Stimulated activated naive CD8-positive, alpha-beta T cell treated with anti-CD3 and anti-CD28 coated beads, Interleukin-15, Interleukin-2, amounts not matched to agents 100 U/mL and 50 U/mL, for 24 hours (primary cell): Measurements from ENCODE around the gene FHIP2A.
"Not testable (repeated sequence)": the region's sequence is repeated elsewhere in the genome, so short reads cannot be mapped to it uniquely, and the experiment has no call there.

ENCODE experiments used
- ATAC-seq: fragments of 150-1000 bp; cut with Tn5 transposase; one replicate; pipeline ENCODE4 v1.10.0; 2021
- DNase-seq: peaks from one replicate; pipeline ENCODE4 v3.0.0; 2021

Gene FHIP2A

GRCh38 chr10:114821293-114821914 lies at the start of gene FHIP2A:
TSS of gene FHIP2A (plus strand) at chr10:114821780. CDS start at chr10:114822079, 299 bp downstream.
- peak; percentile 93 for ATAC-seq

GRCh38 chr10:114772496-114773196 lies 48.9 kb upstream of the FHIP2A start:
- no peak for ATAC-seq
- no peak for DNase-seq

More at GRCh38 chr10:114821293-114821914, at the start of gene FHIP2A:
- peak; percentile 91 for DNase-seq

DNA sequence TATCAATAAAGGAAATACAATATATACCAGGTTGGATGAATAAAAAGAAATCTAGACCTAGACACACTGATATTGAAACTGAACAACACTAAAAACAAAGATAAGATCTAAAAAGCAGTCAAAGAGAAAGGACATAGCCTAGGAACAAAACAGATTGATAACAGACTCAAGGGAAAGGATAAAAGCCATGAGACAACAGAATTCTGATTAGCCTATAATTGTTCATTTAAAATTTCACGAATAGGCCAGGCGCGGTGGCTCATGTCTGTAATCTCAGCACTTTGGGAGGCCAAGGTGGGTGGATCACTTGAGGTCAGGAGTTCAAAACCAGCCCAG lies 48.4 kb upstream of the FHIP2A start:
- ATAC-seq (no peak), DNase-seq (no peak)

DNA sequence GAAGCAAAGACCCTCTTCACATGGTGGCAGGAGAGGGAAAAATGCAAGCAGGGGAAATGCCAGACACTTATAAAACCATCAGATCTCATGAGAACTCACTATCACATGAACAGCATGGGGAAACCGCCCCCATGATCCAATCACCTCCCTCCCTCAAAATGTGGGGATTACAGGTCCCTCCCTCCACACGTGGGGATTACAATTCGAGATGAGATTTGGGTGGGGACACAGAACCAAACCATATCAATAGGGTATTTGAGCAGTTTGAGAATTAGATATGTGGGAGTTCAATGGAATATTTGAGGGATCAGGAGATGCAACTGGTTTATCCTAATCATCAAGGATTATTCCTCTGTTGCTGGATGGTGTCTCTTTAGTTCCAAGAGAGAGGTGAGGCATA lies 46.5 kb upstream of the FHIP2A start:
- ATAC-seq: not testable (repeated sequence)

DNA sequence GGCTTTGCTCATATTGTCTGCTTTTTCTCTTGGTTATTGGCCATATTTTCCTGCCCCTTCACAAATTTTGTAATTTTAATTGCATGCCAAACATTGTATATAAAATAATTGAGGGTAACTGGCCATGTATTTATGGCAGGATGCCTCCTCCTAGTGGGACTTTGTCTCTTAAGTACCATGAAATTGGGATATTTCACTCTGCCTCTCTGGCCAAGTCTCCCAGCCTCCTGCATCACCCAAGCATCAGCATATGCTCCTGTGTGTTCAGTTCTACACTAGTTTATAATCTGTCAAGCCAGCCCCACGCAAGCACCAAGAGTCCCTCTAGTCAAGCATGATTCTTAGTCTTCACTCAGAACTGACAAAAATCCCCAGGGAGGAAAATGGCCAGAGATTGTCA lies 44.2 kb upstream of the FHIP2A start:
- ATAC-seq (no peak), DNase-seq (no peak)

More for the DNA sequence above, 46.5 kb upstream of the FHIP2A start:
- DNase-seq: not testable (repeated sequence)

- ATAC-seq (no peak), DNase-seq (no peak)
These were observed 41.6 kb upstream of the FHIP2A start for GRCh38 chr10:114779803-114780576.

DNA sequence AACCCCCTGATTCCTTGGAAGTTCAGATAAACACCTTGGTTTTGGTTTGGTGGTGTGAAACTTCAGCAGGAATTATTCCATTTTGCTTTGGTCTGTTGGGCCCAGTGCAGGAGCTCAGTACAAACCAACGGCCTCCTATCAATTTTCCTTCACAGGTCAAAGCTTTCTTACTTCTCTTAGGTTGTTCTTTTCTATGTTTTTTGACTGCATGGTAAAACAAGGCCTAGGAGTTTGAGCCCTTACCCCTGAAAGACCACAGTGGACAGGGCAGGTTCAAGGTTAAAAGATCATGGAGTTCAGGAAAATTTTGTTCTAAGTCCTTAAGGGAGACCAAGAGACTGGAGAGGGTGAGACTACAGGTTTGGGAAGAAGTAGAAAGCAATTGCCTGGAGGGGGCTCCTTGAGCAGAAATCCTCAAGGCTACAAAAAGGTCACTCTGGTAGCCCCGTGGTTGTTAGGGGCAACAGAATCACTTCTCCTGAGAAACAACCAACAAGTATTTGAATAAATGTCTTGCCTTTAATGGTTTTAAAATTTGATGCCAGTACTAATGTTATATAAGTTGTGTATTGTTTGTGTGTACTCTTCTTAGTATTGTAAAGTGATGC lies 40.9 kb upstream of the FHIP2A start:
- ATAC-seq (no peak), DNase-seq (no peak)

DNA sequence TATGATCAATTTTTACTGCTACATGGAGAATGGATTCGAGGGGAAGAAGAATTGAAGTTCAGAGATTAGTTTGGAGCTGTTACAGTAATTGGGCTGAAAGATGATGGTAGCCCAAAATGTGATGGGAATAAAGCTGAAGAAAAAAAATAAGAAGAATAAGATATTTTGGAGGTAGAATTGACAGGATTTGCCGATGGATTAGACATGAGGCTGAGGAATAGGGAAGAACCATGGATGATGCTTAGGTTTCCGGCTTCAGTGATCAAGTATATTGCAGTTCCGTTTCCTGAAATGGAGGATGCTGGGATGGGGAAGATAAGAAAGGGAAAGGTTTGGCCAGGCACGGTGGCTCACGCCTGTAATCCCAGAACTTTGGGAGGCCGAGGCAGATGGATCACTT lies 38.9 kb upstream of the FHIP2A start:
- DNase-seq: no peak
- ATAC-seq: no peak

DNA sequence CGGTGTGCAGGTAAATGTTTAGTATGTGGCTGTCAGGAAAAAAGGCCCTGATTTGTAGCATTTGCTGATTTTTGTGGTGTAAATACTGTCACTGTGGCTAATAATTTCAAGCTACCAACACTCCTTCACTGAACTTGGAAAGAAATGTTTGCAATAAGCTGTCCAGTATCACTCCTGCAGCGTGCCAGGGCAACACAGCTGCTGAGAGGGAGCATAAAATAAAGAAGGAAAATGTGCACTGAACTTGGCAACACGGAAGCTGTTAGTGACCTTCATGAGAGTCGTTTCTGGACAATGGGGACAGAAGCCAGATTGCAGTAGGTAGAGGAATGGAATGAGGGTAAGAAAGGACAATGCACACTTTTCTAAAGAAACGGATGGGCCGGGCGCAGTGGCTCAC lies 37.9 kb upstream of the FHIP2A start:
- ATAC-seq (no peak), DNase-seq (no peak)

DNA sequence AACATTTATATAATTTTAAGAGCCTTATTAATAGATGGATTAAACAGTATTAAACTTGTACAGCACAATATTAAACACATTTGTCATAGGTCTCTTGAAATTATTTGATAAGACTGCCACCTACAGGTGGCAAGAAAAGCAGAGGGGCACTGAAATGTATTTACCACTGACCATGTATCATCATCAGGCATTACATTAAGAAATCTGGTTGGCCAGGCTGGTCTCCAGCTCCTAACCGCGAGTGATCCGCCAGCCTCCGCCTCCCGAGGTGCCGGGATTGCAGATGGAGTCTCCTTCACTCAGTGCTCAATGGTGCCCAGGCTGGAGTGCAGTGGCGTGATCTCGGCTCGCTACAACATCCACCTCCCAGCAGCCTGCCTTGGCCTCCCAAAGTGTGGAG lies 35.1 kb upstream of the FHIP2A start:
- DNase-seq: not testable (repeated sequence)
- peak; percentile 40 for ATAC-seq

GRCh38 chr10:114787131-114787530 lies 34.4 kb upstream of the FHIP2A start:
- ATAC-seq, DNase-seq: not testable (repeated sequence)

- no peak for DNase-seq
These were observed 29.8 kb upstream of the FHIP2A start for GRCh38 chr10:114791768-114792167.

GRCh38 chr10:114795039-114795438 lies 26.5 kb upstream of the FHIP2A start:
- no peak for DNase-seq
- no peak for ATAC-seq

More at GRCh38 chr10:114791768-114792167, 29.8 kb upstream of the FHIP2A start:
- no peak for ATAC-seq

- no peak for DNase-seq
- ATAC-seq: no peak
These were observed 21.2 kb upstream of the FHIP2A start for GRCh38 chr10:114800361-114800760.

DNA sequence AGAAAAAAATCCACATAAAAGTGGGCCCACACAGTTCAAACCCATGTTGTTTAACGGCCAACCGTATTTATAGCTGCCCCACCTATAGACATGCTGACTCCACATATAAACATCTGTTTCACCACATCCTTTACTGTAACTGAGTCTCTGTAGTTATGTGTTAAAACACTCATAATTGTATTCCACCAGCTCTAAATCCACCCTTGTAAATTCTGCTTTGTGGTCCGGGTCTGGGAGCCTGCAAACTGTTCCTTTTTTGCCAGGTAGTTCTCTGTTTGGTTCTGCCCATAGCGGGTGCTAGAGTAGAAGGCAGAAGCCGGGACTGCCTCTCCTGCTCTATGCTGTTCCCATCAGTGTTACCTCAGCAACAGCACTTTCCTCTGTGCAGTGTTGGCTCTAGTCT lies 20.2 kb upstream of the FHIP2A start:
- peak; percentile 23 for ATAC-seq
- no peak for DNase-seq

DNA sequence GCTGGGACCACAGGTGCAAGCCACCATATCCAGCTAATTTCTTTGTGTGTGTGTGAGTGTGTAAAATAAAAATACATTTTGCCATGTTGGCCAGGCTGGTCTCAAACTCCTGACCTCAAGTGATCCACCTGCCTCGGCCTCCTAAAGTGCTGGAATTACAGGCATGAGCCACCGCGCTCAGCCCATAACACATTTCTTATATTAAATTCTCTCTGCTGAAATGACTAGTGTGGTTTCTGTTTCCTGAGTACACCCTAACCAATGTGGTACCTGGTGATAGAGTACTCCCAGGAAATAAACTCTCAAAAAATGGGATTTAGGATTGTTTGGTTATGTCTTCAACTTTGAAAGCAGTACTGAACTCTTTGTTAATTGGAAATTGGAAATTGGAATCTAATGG lies 19.4 kb upstream of the FHIP2A start:
- ATAC-seq (no peak), DNase-seq (no peak)

DNA sequence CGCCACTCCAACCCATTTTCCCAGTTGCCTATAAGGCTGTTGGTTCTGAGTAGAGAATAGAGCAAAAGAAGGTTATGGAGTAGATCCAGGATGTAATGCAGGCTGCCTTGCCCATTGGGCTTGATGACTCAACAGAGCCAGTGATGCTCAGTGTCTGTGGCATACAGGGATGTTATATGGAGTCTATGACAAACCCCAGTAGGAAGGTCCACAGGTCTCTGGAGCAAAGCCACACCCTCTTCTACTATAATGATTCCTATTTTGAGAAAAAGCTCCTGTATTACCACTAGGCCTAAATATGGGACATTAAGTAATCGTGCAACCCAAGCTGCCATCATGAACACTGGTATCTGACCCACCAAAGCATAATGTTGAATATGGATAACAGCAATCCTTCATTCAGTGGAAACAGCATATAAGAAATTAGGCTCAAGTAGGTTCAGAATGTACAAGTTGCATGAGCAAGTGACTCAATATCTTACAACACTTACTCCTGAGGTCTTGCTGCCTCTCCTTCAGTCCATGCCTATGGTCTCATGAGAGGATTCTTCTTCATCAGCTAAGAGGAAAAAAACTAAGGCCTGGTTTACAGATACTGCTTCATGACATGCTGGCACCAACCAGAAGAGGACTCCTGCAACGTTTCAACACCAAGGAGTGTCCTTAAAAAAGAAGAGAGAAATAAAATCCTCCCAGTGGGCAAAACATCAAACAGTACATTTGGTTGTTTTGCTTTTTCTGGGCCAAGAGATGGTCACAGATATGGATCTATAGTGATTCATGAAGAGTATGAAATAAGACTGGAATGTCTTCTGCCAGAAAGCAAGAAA lies 14.8 kb upstream of the FHIP2A start:
- no peak for DNase-seq
- no peak for ATAC-seq

DNA sequence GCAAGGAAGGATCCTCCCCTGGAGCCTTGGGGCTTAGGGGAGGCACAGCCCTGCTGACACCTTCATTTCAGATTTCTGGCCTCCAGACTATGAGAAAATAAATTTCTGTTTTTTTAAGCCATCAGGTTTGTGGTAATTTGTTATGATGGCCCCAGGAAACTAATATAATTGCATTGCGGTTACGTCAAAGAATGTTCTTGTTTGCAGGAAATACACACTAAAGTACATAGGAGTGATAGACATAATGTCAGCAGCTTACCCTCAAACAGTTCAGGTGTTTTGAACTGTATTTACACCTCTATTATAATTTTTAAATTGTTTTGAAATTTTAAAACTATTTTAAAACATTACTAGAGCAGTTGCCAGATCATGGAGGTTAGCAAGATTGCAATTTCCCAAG lies 12.6 kb upstream of the FHIP2A start:
- ATAC-seq (no peak), DNase-seq (no peak)

DNA sequence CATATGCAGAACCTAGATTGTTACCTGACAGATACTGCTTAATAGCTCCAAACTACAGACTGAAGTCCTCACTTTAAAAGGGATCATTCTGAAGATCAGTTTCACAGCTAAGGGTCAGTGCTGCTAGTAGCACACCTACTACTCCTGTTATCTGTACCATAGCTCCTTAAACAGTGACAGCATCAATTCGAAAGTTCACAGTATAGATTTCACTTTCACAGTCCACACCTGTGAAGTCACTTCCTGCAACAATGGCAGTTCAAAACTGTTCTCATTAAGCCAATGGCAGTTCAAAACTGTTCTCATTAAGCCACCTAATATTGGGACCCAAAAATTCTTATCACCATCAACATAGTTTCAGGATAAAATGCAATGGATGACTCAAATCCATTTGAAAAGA lies 10.7 kb upstream of the FHIP2A start:
- peak; percentile 63 for ATAC-seq

DNA sequence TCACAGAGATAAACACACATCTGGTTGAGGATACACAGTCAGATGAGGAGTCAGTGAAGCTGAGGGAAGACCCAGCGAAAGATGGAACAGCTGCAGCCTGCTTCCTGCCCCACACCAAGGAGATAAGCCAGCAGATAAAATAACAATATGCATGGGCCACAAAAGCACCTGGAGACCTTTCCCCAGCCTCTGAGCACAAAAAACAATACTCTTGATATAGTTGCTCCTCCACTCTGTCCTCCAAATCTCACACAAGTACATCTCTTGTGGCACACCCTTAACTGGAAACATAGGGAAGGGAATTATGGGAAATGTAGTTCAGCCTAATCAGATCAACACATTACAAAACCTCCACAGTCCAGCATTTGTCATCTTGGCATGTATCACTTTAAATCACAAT lies 9.7 kb upstream of the FHIP2A start:
- ATAC-seq: no peak
- DNase-seq: no peak

More for the DNA sequence above, 10.7 kb upstream of the FHIP2A start:
- DNase-seq: no peak

GRCh38 chr10:114815791-114816190 lies 5.8 kb upstream of the FHIP2A start:
- no peak for ATAC-seq
- DNase-seq: no peak

DNA sequence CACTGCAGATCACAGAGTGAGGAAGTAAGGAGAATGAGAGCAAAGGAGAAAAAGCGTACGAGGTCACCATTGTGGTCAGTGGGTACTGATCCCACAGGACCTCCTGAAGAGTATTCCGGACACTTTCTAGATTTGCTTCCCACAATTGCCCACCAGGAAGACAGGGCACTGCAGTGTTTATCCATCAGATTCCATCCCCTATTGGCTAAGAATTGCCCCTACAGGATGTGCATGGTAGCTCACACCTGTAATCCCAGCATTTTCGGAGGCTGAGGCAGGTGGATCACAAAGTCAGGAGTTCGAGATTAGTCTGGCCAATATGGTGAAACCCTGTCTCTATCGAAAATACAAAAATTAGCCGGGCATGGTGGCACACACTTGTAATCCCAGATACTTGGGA lies 5.3 kb upstream of the FHIP2A start:
- no peak for DNase-seq
- no peak for ATAC-seq
